Epithelial cell of esophagus (primary cell): ENCODE results near the gene PSMG4.

Experiments used
- DNase-seq: peaks from one replicate; pipeline ENCODE4 v3.0.0; 2010; ENCODE audit warnings: low read depth
- H3K4me3 ChIP-seq: 2 replicates; pipeline ENCODE4 v1.5.1; 2011; ENCODE audit warnings: mild to moderate bottlenecking, low read length, control low read depth
- CTCF ChIP-seq: IDR thresholded peaks from 2 replicates; pipeline ENCODE4 v1.5.1; 2011; ENCODE audit warnings: low read depth, mild to moderate bottlenecking, low read length, control low read depth, inconsistent platforms; ENCODE audit not compliant: insufficient read depth; ENCODE audit errors: missing control alignments

The PSMG4 gene

GRCh38 chr6:3260296-3260695 is 1.5 kb downstream of the PSMG4 start:
- DNase-seq, result no peak
- TF ChIP-seq CTCF, result no peak
- peak overlapping the region; percentile 86 for H3K4me3 ChIP-seq

GRCh38 chr6:3260772-3261517 is 2.2 kb downstream of the PSMG4 start:
- no peak overlapping the region for H3K4me3 ChIP-seq

GRCh38 chr6:3261518-3261820 is 2.7 kb downstream of the PSMG4 start:
- TF ChIP-seq CTCF, result no peak
- no peak overlapping the region for H3K4me3 ChIP-seq
- DNase-seq, result no peak

More at GRCh38 chr6:3260772-3261517, 2.2 kb downstream of the PSMG4 start:
- no peak for DNase-seq
- TF ChIP-seq CTCF, result no peak

- H3K4me3 ChIP-seq, result no peak overlapping the region
- TF ChIP-seq CTCF, result no peak
- DNase-seq, result no peak
Observed at GRCh38 chr6:3261921-3262320, 3.2 kb downstream of the PSMG4 start.

- H3K4me3 ChIP-seq, result no peak overlapping the region
- no peak for TF ChIP-seq CTCF
- no peak for DNase-seq
Observed at GRCh38 chr6:3263096-3263495, 4.3 kb downstream of the PSMG4 start.

GRCh38 chr6:3264356-3264755 is 5.6 kb downstream of the PSMG4 start:
- H3K4me3 ChIP-seq, result no peak overlapping the region
- no peak for TF ChIP-seq CTCF
- no peak for DNase-seq

- TF ChIP-seq CTCF, result no peak
- no peak for DNase-seq
- H3K4me3 ChIP-seq, result no peak overlapping the region
Observed at GRCh38 chr6:3265671-3266070, 6.9 kb downstream of the PSMG4 start.
